Subcutaneous adipose tissue (tissue), 4 donors: ENCODE data around the gene RBM8A. TPM values are rescaled to one million over a fixed set of nuclear protein-coding genes. Genes with fewer than 3 reads are reported as not detected.

Source experiments
- CTCF ChIP-seq: fragments of 450-650 bp; IDR thresholded peaks from one replicate; pipeline ENCODE4 v1.5.1; 2016; ENCODE audit warnings: low read depth, mild to moderate bottlenecking, control low read depth, antibody characterized with exemption, moderate library complexity
- total RNA-seq, 4 donors: library from RNA; depleted of rRNA; stranded (reverse); fragments of >200 nt; gene quantifications; one replicate each; pipeline ENCODE4 v1.1.0, GENCODE V29; 2016

The RBM8A gene
- total RNA-seq, 4 donors from 2014 or later = 104 to 115 (median 107) TPM

GRCh38 chr1:145884675-145885074 lies 42.6 kb downstream of the RBM8A start:
- no peak for TF ChIP-seq CTCF

GRCh38 chr1:145879775-145880174 lies 47.5 kb downstream of the RBM8A start:
- TF ChIP-seq CTCF = no peak

- TF ChIP-seq CTCF = no peak
These were observed 48.6 kb downstream of the RBM8A start for GRCh38 chr1:145878724-145879123.

- TF ChIP-seq CTCF = no peak
These were observed 49.3 kb downstream of the RBM8A start for GRCh38 chr1:145877923-145878486.

GRCh38 chr1:145874646-145875045 lies 52.6 kb downstream of the RBM8A start:
- TF ChIP-seq CTCF = no peak

- TF ChIP-seq CTCF = no peak
These were observed 55.0 kb downstream of the RBM8A start for GRCh38 chr1:145871994-145872924.

Other genes with a start within 250 kb of the RBM8A start
- gene PDZK1, start 220.1 kb downstream of the RBM8A start, total RNA-seq = not detected
- gene CD160, start 208.0 kb downstream of the RBM8A start, total RNA-seq = not detected
- 10 to 100 TPM; 17.0 to 33.7 (median 25.6) TPM for gene RNF115, start 103.4 kb downstream of the RBM8A start, total RNA-seq
- 10 to 100 TPM; 30.5 to 39.0 (median 37.1) TPM for gene POLR3C, start 103.3 kb downstream of the RBM8A start, total RNA-seq
- gene NUDT17, start 81.9 kb downstream of the RBM8A start, total RNA-seq = 1 to 10 TPM in 3 of 4 donors, under 1 TPM in 1; 0.75 to 4.6 (median 2.4) TPM
- 10 to 100 TPM in 3 of 4 donors, 1 to 10 TPM in 1; 7.7 to 16.4 (median 13.4) TPM for gene PIAS3, start 68.4 kb downstream of the RBM8A start, total RNA-seq
- 1 to 10 TPM; 1.6 to 7.0 (median 4.5) TPM for gene ANKRD35, start 41.6 kb downstream of the RBM8A start, total RNA-seq
- gene ITGA10, start 17.4 kb downstream of the RBM8A start, total RNA-seq = 1 to 10 TPM in 3 of 4 donors, under 1 TPM in 1; 0.75 to 2.6 (median 1.6) TPM
- 10 to 100 TPM; 17.0 to 21.1 (median 20.3) TPM for gene PEX11B, start 8.8 kb downstream of the RBM8A start, total RNA-seq
- 10 to 100 TPM; 21.4 to 26.4 (median 22.5) TPM for gene LIX1L, start 30.5 kb upstream of the RBM8A start, total RNA-seq
- gene ANKRD34A, start 37.1 kb upstream of the RBM8A start, total RNA-seq = 1 to 10 TPM in 1 of 4 donors, under 1 TPM in 2, not detected in 1; 0.22 to 1.9 (median 0.34) TPM
- 10 to 100 TPM; 19.6 to 39.9 (median 32.8) TPM for gene POLR3GL, start 37.2 kb upstream of the RBM8A start, total RNA-seq
- 1,000 to 10,000 TPM; 3,407 to 4,253 (median 3,725) TPM for gene TXNIP, start 69.1 kb upstream of the RBM8A start, total RNA-seq
- gene HJV, start 94.3 kb upstream of the RBM8A start, total RNA-seq = not detected
- gene NBPF10, start 217.3 kb upstream of the RBM8A start, total RNA-seq = 1 to 10 TPM in 3 of 4 donors, under 1 TPM in 1; 0.98 to 5.3 (median 3.7) TPM